GM13976 (cell line): ENCODE results near the gene S100A6.
"Not testable (repeated sequence)": the region's sequence is repeated elsewhere in the genome, so short reads cannot be mapped to it uniquely, and the experiment has no call there.

Source experiments
- DNase-seq: peaks from one replicate; pipeline ENCODE4 v3.0.0; 2012; ENCODE audit warnings: low spot score
- in situ Hi-C: fragments of 300-500 bp; cut with MboI; formaldehyde crosslinking; loops from one replicate; pipeline ENCODE4 v1.12.0; 2022; ENCODE audit warnings: low sequenced_read_pairs, mixed read lengths, inconsistent platforms; ENCODE audit not compliant: unreplicated experiment
- TF ChIP-seq, protein P1 (sequence below): IDR thresholded peaks from 2 replicates; pipeline ENCODE4 v1.5.1; 2012; ENCODE audit warnings: borderline replicate concordance, mild to moderate bottlenecking; ENCODE audit not compliant: insufficient read depth; ENCODE audit errors: extremely low read depth, missing control alignments, control extremely low read depth

The S100A6 gene

DNA sequence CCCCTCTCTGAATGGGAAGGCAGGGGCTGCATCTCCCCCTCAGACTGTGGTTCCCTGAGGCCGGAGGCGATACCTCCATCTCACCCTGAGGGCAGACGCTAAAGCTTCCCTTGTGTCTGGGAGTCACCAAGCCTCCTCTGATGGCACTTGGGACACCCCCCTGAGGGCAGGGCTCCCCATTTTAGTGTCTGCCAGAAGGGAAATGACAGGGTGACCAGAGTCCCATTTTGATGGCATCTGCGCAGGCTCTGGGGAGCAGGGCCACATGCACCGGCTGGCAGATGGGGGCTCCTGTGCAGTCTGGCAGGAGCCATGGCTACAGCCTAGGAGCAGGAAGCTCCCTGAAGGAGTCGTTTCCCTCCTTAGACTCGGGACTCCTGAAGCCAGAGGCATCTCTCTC, 28.2 kb upstream of the S100A6 start:
- no peak for DNase-seq
- in situ Hi-C loops, result no loop called here
- TF ChIP-seq, protein P1, sequence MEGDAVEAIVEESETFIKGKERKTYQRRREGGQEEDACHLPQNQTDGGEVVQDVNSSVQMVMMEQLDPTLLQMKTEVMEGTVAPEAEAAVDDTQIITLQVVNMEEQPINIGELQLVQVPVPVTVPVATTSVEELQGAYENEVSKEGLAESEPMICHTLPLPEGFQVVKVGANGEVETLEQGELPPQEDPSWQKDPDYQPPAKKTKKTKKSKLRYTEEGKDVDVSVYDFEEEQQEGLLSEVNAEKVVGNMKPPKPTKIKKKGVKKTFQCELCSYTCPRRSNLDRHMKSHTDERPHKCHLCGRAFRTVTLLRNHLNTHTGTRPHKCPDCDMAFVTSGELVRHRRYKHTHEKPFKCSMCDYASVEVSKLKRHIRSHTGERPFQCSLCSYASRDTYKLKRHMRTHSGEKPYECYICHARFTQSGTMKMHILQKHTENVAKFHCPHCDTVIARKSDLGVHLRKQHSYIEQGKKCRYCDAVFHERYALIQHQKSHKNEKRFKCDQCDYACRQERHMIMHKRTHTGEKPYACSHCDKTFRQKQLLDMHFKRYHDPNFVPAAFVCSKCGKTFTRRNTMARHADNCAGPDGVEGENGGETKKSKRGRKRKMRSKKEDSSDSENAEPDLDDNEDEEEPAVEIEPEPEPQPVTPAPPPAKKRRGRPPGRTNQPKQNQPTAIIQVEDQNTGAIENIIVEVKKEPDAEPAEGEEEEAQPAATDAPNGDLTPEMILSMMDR, result no peak

- in situ Hi-C loops, result no loop called here
- no peak for DNase-seq
- TF ChIP-seq, protein P1, result no peak
These were observed 27.7 kb upstream of the S100A6 start for GRCh38 chr1:153563483-153563901.

DNA sequence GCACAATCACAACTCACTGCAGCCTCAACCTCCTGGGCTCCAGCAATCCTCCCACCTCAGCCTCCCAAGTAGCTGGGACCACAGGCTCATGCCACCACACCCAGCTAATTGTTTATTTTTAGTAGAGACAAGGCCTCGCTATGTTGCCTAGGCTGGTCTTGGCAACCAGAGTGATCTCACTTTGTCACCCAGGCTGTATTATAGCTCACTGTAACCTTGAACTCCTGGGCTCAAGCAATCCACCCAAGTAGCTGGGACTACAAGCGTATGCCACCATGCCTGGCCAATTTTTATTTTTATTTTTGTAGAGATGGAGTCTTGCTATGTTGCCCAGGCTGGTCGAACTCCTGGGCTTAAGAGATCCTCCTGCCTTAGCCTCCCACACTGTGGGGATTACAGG, 26.2 kb upstream of the S100A6 start:
- in situ Hi-C loops, result not testable (repeated sequence)

GRCh38 chr1:153561466-153561985, 25.7 kb upstream of the S100A6 start:
- DNase-seq, result no peak
- TF ChIP-seq, protein P1, result no peak
- in situ Hi-C loops, result no loop called here

More for the DNA sequence above, 26.2 kb upstream of the S100A6 start:
- not testable (repeated sequence) for DNase-seq

DNA sequence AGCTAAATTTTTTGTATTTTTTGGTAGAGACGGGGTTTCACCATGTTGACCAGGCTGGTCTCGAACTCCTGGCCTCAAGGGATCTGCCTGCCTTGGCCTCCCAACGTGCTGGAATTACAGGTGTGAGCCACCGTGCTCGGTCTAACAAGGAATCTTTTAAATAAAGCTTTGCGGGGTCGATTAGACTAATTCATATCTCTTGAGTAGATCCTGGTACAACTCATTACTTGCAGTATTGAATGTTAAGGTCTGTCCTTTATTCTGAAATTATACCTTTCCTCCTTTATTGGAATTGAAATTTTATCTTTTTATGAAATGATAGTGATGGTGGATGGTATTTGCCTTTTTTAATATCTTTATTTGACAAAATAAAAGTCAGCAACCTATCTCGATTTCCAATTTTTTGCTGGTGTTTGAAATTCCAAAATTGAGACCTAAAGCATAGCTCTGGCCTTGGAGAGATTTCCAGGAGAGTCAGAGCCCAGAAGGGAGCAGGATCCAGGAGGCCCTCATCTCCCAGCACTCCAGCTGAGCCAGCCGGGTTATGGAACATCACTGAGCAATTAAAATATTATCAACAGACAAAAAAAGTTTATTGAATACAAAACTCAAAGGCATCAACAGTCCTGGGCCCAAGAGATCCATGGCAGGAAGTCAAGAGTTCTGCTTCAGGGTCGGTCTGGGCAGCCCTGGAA, 25.1 kb upstream of the S100A6 start:
- TF ChIP-seq, protein P1, result no peak
- in situ Hi-C loops, result no loop called here
- DNase-seq, result no peak

DNA sequence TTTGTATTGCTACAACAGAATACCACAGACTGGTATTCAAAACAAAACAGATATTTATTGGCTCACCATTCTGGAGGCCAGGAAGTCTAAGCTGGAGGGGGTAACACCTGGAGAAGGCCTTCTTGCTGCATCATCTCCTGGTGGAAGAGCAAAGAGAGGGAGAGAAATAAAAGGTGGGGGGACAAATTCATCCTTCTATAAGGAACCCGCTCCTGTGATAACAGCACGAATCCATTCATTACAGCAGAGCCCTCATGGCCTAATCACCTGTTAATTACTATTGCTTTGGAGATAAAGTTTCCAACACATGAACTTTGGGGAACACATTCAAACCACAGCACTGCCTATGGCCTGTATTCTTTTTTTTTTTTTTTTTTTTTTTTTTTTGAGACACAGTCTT, 24.4 kb upstream of the S100A6 start:
- TF ChIP-seq, protein P1, result no peak
- in situ Hi-C loops, result no loop called here
- no peak for DNase-seq

DNA sequence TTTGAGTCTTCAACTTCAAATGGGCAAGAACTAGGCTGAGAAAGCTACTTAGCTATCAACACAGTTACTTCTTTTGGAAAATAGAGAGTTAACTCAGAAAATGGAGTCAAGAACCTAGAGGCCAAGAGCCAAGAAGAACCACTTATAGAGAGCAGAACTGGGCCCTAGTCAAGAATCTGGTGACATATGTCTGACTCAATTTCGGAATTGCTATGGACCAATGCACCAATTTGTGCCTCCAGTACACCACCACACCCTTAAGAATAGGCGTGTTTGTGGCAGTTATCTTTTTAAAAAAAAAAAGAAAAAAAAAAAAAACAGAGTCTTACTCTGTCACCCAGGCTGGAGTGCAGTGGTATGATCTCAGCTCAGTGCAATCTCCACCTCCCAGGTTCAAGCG, 22.1 kb upstream of the S100A6 start:
- TF ChIP-seq, protein P1, result no peak
- no peak for DNase-seq
- in situ Hi-C loops, result no loop called here
